ENCODE measurements around the gene SLC46A3.

Gene SLC46A3

DNA sequence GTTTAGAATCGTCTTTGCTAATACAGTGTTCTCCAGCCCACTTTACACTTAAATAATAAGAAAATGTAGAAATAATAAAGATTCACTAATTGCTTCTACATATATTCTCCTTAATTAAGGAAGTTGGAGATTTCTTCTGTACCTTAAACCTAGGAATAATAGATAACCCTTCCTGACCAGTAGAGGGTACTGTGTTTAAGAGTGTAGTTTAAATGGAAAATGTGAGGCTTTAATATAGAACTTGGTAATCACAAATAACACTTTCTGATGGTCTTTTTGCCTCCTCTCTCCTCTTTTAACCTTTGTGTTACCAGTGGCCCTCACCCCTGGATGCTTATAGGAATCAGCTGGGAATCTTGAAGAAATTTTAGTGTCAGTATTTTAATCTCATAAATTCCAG lies 39.1 kb downstream of the SLC46A3 start:
- DNase-seq: peak in 1 of 2 experiments; percentile 14

- no peak for DNase-seq
Observed at GRCh38 chr13:28678809-28679208, 40.0 kb downstream of the SLC46A3 start.

DNA sequence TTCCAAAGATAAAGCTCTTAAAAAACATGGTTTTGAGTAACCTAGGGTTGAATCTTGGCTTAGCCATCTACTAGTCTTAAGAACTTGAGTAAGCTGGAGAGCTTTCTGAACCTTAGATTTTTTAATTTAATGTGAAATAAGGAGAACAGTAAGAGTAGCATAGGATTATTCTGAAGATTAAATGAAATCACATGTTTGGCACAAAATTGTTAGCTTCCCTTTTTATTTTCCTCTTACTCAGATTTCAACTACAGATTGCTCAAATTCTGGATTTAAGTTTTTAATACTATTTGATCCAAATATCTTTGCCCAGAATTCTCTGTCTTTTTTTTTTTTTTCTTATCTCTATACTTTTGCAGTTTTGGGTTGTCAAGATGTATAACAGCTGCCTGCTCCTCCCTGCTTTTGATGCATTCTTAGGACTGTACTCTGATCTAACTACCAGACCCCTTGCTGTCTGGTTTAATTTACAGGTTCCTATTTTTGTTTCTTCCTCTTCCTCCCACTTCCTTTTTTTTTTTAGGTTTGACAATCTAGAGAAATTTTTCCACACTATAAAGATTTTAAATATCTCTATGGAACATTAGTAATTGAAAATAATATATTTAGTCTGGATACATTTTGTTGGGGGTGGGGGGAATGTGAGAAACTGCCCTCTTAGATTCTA lies 47.5 kb downstream of the SLC46A3 start:
- no peak for DNase-seq

DNA sequence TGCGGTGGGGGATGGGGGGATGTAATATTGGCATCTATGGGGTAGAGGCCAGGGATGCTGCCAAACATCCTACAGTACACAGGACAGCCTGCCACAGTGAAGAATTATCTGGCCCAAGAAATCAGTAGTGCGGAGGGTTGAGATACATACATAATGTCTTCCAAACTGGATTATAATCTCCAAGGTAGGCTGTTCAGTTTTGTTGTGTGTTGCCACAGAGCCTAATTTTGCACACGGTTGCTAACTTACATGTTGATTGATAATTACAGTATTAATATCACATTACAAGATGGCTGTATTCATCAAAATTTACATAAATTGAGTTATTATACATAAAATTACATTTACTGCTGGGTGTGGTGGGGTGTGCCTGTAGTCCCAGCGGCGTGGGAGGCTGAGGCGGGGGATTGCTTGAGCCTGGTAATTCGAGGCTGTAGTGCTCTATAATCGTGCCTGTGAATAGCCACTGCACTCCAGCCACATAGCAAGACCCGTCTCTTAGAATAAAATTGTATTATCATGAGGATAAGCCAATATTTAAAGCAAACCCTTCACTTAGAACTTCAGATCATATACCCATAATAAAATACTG lies 51.8 kb downstream of the SLC46A3 start:
- DNase-seq: no peak

GRCh38 chr13:28659621-28659970 lies 59.2 kb downstream of the SLC46A3 start:
- no peak for DNase-seq

GRCh38 chr13:28658796-28659620 lies 59.8 kb downstream of the SLC46A3 start, which contains the start of gene POMP:
TSS of gene POMP (plus strand) at chr13:28659130. CDS start at chr13:28659185, 55 bp downstream.
- peak; percentile 92 to 97 for DNase-seq

DNA sequence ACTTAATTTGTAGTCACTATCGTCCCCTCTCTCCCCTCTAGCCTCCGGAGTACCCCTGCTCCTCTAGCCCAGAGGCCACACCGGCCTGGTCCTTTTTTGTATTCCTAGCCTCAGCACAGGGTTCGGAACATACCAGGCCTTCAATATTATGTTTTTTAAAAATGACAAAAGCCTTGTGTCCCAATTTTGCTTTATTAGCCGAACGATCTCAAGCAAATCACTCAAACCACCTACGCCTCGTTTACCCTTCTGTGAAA lies 60.3 kb downstream of the SLC46A3 start:
- DNase-seq: peak; percentile 29 to 50

- peak in 1 of 2 experiments; percentile 46 for DNase-seq
Observed at GRCh38 chr13:28657784-28658538, 60.8 kb downstream of the SLC46A3 start.

DNA sequence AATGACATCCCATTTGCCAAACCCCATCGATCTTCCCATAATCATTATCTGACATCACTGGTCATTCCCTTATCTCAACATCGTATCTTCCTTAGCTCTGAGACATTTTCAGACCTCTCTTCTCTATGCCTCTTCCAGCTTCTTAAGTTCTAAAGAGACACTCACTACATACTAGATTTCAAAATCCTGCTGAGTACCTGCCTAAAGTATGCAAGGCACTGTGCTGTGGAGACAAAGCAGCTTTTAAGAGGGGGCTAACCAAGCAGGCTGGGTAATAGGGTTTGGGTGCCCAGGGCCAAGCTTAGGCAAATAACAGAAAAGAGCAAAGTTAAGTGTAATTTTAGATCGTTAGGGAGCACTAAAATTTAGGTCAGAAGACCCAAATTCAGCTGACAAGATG lies 63.2 kb downstream of the SLC46A3 start:
- no peak for DNase-seq

- no peak for DNase-seq
Observed at GRCh38 chr13:28654276-28654675, 64.5 kb downstream of the SLC46A3 start.

DNA sequence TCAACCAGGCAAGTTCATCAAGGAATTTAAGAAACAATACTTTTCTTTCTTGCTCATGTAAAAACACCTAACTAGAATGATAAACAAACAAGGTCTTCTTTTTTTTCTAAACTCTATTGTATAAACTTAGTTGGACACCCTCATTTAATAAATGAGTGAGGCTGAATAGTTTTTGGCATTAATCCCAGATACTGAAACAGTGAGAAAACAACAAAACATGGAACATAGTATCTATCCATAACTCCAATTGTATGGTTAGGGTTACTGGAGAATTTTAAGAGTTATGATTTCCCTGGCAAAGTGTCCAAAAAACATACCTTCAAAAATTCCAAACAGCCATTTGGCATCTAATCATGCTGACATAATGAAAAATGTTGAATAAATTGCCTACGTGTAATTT lies 65.7 kb downstream of the SLC46A3 start:
- DNase-seq: no peak

DNA sequence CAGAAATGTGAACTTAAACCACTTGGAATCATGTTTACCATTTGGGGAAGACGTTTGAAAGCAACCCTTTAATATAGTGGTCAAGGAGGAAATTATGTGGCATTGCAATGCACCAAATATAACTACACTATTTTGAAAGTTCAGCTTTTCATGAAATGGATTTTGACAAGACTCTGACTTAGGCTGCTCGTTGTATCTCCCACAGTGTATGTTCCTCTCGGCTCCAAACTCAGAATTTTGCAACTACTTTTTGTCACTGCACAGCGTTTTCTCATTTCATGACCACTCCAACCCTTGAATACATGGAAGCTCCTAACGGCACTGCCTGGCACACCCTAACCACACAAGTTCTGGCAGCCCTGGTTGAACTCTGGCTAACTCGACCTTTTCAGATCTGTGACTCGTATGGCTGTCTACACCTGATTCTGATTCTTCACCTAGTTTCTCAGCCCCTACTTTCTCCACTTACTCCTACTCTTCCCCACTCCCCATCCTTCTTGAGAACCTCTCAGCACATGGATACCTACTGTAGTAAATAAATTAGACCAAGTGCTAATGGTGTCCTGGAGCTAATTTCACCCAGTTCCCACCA lies 66.9 kb downstream of the SLC46A3 start:
- no peak for DNase-seq

- DNase-seq: no peak
Observed at GRCh38 chr13:28650284-28650683, 68.5 kb downstream of the SLC46A3 start.
